ENCODE measurements around the gene MTREX.

MTREX gene

GRCh38 chr5:55437452-55437851, 129.7 kb downstream of the MTREX start:
- DNase-seq: no peak

DNA sequence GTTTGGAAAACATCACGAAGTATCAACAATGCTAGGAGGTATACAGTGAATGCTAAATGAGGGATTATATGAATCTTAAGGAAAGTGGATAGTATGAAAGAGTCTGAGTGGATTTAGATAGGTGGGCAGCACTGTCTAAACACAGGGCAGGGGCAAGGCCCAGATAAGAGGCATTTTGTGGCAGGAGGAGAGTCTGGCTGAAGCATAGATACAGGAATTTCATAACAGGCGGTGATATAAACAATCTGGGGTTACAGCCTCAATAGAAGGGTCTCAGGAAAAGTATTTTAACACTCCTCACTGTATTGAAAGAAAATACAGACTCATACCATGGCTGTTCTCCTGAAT, 130.0 kb downstream of the MTREX start:
- DNase-seq: no peak

GRCh38 chr5:55438998-55439397, 131.2 kb downstream of the MTREX start:
- DNase-seq: no peak

- DNase-seq: no peak
Measured at GRCh38 chr5:55440188-55440646, 132.4 kb downstream of the MTREX start.

GRCh38 chr5:55441107-55441771, 133.4 kb downstream of the MTREX start:
- DNase-seq: no peak

- no peak for DNase-seq
Measured at GRCh38 chr5:55441954-55442353, 134.2 kb downstream of the MTREX start.

DNA sequence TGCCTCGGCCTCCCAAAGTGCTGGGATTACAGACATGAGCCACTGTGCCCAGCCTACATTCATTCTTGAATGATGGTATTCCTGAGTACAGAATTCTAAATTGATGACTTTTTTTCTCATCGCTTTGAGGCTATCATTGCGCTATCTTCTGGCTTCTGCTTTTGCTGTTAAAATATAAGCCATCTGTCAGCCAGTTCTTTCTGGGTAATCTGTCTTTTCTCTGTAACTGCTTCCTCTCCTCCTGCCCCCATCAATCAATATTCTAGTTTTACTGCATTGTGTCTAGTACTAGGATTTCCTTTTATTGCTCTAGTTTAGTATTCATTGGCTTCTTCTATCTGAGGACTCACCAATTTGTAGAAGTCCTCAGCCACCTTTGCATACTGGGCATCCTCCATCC, 138.0 kb downstream of the MTREX start:
- no peak for DNase-seq

DNA sequence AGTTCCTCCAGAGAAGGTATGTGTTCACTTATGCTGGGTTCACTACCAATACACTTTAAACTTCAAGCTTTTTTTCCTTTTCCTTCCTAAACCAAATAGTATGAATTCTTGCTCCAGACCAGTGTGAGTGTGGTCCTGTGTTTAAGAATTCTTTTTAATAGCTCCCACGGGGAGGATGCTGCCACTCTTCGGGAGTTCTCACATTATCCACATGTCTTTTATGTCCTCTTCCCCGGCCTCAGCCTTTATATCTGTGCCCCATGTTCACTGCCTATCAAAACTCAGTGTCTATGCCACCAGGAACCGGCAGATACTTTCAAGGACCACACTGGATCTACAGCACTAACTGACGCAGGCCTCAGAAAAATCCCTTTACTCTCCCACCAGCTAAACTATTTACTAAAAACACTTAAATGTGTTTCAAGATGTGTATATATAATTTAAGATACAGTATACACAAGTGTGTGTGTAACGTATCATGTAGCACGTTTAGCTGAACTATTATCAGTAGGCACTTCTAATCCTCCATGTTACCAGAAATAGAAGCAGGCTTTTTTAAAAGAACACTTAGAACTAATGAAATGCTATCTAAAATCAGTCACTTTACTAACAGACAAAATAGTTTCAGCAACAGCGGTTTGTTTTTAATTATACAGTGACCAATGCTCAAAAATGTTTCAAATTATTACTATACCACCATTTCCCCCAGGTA, 139.0 kb downstream of the MTREX start:
- no peak for DNase-seq

GRCh38 chr5:55450050-55450765, 142.4 kb downstream of the MTREX start:
- DNase-seq: no peak

- no peak for DNase-seq
Measured at GRCh38 chr5:55451976-55452375, 144.2 kb downstream of the MTREX start.

GRCh38 chr5:55453211-55453610, 145.4 kb downstream of the MTREX start:
- DNase-seq: no peak

- no peak for DNase-seq
Measured at GRCh38 chr5:55454282-55454681, 146.5 kb downstream of the MTREX start.

DNA sequence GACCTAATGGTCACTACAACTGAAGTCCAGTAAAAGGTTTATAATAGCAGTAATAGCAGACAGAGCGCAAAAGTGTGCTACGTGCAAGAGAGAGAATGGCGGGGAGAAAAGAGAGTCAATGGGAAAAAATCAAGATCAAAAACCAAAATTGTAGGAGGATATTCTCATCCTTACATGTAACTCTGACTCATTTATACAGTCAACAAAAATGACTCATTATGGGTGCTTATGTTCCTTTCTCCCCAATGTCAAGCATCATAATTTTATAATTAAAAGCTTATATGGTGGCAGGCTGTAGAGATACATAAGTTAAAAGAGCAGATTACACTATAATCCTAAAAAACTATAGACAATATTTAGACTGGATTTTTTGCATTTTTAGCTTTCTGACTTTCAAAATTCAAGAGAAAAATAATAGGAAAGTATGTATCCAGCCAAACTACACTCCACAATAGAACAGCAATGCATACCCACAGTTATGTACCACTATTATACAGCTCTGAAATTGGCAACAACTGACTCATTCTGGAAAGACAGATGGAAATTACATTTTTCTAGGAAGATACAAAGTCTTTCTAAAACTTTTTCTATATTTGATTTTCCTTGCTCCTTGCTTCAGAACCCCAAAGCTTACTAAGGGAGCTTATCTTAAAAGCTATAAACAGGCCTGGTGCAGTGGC, 148.6 kb downstream of the MTREX start:
- DNase-seq: no peak

- no peak for DNase-seq
Measured at GRCh38 chr5:55459572-55459971, 151.8 kb downstream of the MTREX start.

- no peak for DNase-seq
Measured at GRCh38 chr5:55463613-55464012, 155.8 kb downstream of the MTREX start.

DNA sequence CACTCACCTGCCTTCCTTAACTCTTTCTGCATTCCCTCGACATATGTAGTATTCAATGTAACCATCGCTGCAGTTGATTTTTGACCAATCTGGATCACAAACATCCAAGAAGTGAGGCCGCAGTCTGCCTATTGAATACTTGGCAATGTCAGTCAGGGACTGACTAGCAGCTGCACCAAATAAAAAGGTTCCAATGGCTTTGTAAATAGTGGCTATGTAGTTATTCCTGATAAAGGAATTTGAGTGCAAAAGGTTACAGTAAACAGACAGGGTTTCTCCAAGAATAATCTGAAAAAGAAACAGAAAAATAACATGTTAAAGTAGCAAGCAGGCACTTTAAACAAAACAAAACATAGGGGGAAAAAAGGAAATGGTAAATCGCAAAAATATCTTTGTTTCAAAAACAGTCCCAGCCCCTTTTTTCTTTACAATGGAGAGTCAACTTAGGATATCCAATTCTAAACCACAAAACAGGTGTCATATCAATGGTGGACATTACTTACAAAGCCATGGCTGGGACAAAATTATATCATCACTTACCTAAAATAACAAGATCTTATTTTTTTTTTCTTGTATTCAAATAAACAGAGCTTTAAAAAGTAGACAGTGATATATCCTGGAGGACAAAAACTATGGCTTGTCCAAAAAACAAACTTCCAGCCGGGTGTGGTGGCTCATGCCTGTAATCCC, 160.2 kb downstream of the MTREX start:
- no peak for DNase-seq

- DNase-seq: no peak
Measured at GRCh38 chr5:55469839-55470238, 162.1 kb downstream of the MTREX start.

DNA sequence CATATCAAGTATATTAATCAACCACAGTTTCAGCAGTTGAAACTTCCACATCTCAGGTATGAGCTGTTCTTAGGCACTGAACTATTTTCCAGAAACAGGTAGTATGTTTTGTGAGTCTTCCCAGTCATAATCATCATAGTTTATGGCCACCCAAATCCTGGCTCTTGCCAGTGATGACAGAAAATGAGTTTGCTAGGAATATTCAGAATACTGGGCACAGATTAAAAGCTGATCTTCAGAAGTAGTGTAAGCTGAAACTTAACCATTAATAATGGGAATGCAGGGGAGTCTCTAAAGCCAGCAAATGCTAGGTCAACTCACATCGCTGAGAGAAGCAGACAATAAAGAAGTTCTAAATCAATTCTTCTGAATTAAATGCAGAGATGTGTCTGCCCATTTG, 162.5 kb downstream of the MTREX start:
- DNase-seq: no peak

DNA sequence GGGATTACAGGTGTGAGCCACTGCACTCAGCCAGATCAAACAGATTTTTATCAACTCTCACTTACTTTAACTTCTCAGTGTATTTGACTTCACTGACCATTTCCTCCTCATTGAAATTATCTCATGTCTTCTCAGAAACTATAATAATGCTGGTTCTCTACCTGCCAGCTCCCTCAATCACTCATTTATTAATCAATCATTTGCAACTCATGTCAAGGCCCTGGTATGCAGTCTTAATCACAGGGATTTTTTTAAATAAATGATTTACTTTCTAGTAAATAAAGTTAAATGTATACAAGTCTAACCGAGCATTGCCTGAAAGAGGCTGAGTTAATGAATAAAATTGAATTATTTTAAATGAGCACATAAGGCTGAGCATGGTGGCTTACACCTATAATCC, 163.7 kb downstream of the MTREX start:
- DNase-seq: no peak

- no peak for DNase-seq
Measured at GRCh38 chr5:55472642-55473041, 164.9 kb downstream of the MTREX start.

Data from NCI-H1105 (cell line).